Neuron (in vitro differentiated cells): ENCODE measurements around the gene SYT1.
"Not testable (repeated sequence)": the region's sequence is repeated elsewhere in the genome, so short reads cannot be mapped to it uniquely, and the experiment has no call there.

ENCODE experiments used
- H2AFZ ChIP-seq: one replicate; pipeline ENCODE4 v1.6.1; 2013; ENCODE audit warnings: low read depth, mild to moderate bottlenecking, inconsistent platforms, low read length, moderate library complexity
- H3K27me3 ChIP-seq: one replicate; pipeline ENCODE4 v1.6.1; 2013; ENCODE audit warnings: low read length; ENCODE audit not compliant: insufficient read depth
- H3K36me3 ChIP-seq: one replicate; pipeline ENCODE4 v1.6.1; 2013; ENCODE audit warnings: low read length; ENCODE audit not compliant: insufficient read depth
- H3K4me1 ChIP-seq: one replicate; pipeline ENCODE4 v1.6.1; 2013; ENCODE audit warnings: low read length; ENCODE audit not compliant: insufficient read depth
- H3K4me3 ChIP-seq: 2 replicates; pipeline ENCODE4 v1.5.1; 2013; ENCODE audit warnings: mild to moderate bottlenecking, low read length, moderate library complexity
- H3K9me3 ChIP-seq: one replicate; pipeline ENCODE4 v1.6.1; 2013; ENCODE audit warnings: low read length

The SYT1 gene

DNA sequence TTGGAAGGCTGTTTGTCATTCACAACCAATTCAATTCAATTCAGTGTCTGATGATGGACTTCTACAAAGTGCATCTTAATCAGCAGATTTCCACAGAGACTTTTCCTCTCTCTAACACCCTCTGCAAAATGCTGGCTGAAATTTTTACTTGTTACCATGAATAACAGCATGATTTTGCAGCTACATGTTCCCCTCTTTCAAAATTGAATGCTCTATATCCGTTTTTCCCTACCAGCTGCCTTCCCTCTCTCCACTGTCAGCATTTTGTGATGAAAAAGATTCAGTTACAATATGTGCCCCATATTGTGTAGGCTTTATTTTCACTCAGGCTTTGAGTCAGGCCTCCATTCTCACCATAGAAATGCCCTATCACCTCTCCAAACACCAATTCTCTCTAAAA lies 334.6 kb downstream of the SYT1 start:
- no peaks in the 10 kb centered on the region for H3K9me3 ChIP-seq
- no peaks in the 10 kb centered on the region for H3K27me3 ChIP-seq
- H3K4me1 ChIP-seq = peaks cover 19% of the 10 kb centered on the region
- H2AFZ ChIP-seq = no peak overlapping the region
- H3K4me3 ChIP-seq = no peak overlapping the region
- no peaks in the 10 kb centered on the region for H3K36me3 ChIP-seq

DNA sequence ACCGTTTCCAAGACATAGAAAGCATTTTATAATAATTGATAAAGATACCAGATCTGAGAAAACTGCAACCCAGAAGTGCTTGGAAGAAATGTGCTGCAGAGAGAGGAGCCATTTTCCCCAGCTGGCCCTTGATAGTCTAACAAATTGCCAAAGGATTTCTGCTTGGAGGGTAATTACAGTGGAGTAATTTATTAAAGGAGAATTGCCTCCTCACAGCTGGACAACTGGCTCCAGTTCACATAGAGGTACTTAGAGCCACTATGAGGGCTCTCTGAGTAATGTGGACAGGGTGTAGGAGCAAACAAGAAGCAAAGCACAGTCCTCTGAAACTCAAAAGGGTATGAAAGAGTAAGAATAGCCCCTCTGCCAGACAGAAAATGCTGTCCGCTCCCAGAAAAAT lies 335.6 kb downstream of the SYT1 start:
- Histone ChIP-seq H3K9me3 (no peaks in the 10 kb centered on the region), H3K27me3 (no peaks in the 10 kb centered on the region), H2AFZ (no peak overlapping the region), H3K4me1 (peaks cover 19% of the 10 kb centered on the region), H3K36me3 (no peaks in the 10 kb centered on the region), H3K4me3 (no peak overlapping the region)

DNA sequence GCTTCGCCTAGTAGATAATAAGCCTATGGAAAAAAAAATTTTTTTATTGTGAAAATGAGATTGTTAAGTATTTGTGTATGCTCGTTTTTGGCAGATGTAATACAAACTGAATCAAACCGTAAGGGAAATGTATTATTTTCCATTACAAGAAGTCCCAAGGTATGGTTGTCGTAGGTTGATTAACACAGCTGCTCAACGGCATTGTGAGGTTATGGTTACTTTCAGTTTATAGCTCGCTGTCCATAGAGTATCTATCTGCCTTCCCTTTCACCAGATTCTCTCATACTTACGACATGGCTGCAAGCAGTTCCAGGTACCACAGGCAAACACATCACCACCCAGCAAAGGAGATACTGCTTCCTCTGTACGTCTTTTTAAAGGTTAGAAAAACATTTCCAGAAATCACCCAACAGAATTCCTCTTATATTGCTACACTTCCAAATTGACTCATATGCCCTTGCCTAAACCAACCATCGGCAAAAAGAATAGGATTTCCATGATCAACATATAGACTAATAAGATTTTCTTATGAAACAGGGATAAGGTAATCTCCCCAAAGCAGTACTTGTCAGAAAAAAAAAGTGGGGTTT lies 338.6 kb downstream of the SYT1 start:
- H3K27me3 ChIP-seq = no peaks in the 10 kb centered on the region
- H3K4me1 ChIP-seq = peaks cover 17% of the 10 kb centered on the region
- no peak overlapping the region for H3K4me3 ChIP-seq
- no peaks in the 10 kb centered on the region for H3K9me3 ChIP-seq
- no peaks in the 10 kb centered on the region for H3K36me3 ChIP-seq
- no peak overlapping the region for H2AFZ ChIP-seq

- Histone ChIP-seq H3K27me3 (no peaks in the 10 kb centered on the region), H3K4me3 (no peak overlapping the region), H3K4me1 (no peaks in the 10 kb centered on the region), H3K9me3 (no peaks in the 10 kb centered on the region), H2AFZ (no peak overlapping the region), H3K36me3 (no peaks in the 10 kb centered on the region)
Observed at GRCh38 chr12:79206871-79207270, 342.3 kb downstream of the SYT1 start.

DNA sequence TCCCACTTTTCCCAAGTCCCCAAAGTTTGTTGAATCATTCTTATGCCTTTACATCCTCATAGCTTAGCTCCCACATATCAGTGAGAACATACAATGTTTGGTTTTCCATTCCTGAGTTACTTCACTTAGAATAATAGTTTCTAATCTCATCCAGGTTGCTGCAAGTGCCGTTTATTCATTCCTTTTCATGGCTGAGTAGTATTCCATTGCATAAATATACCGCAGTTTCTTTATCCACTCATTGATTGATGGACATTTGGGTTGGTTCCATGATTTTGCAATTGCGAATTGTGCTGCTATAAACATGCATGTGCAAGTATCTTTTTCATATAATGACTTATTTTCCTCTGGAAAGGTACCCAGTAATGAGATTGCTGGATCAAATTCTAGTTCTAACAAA lies 345.8 kb downstream of the SYT1 start:
- not testable (repeated sequence) for H3K36me3 ChIP-seq, H3K4me3 ChIP-seq, H2AFZ ChIP-seq

GRCh38 chr12:79217306-79217705 lies 352.7 kb downstream of the SYT1 start:
- peaks cover 18% of the 10 kb centered on the region for H3K36me3 ChIP-seq
- peaks cover 5% of the 10 kb centered on the region for H3K9me3 ChIP-seq
- no peaks in the 10 kb centered on the region for H3K27me3 ChIP-seq
- no peak overlapping the region for H3K4me3 ChIP-seq
- H3K4me1 ChIP-seq = no peaks in the 10 kb centered on the region
- H2AFZ ChIP-seq = no peak overlapping the region

More for the DNA sequence above, 345.8 kb downstream of the SYT1 start:
- not testable (repeated sequence) for H3K9me3 ChIP-seq, H3K4me1 ChIP-seq, H3K27me3 ChIP-seq

DNA sequence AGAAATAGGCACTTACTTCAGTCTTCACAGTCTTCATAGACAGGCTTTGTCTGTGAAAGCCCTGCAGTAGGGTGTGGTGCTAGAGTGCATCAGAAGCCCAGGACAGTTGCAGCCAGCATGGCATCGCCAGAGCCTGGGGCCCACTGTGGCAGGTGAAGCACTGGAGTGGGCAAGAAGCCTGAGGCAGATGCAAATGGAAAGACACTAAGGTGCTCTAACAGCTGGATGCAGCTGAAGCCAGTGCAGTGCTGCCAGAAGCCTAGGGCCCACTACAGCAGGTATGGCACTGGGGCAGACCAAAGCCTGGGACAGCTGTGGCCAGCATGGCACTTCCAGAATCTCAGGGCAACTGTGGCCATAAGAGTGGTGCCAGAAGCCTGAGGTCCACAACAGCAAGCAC lies 358.6 kb downstream of the SYT1 start:
- H3K9me3 ChIP-seq = peaks cover 16% of the 10 kb centered on the region
- no peak overlapping the region for H2AFZ ChIP-seq
- no peaks in the 10 kb centered on the region for H3K4me1 ChIP-seq
- H3K27me3 ChIP-seq = no peaks in the 10 kb centered on the region
- H3K36me3 ChIP-seq = peaks cover 11% of the 10 kb centered on the region
- no peak overlapping the region for H3K4me3 ChIP-seq

GRCh38 chr12:79223761-79224160 lies 359.2 kb downstream of the SYT1 start:
- no peak overlapping the region for H3K4me3 ChIP-seq
- no peak overlapping the region for H2AFZ ChIP-seq
- no peaks in the 10 kb centered on the region for H3K27me3 ChIP-seq
- H3K4me1 ChIP-seq = no peaks in the 10 kb centered on the region
- H3K9me3 ChIP-seq = peaks cover 16% of the 10 kb centered on the region
- H3K36me3 ChIP-seq = peaks cover 6% of the 10 kb centered on the region

DNA sequence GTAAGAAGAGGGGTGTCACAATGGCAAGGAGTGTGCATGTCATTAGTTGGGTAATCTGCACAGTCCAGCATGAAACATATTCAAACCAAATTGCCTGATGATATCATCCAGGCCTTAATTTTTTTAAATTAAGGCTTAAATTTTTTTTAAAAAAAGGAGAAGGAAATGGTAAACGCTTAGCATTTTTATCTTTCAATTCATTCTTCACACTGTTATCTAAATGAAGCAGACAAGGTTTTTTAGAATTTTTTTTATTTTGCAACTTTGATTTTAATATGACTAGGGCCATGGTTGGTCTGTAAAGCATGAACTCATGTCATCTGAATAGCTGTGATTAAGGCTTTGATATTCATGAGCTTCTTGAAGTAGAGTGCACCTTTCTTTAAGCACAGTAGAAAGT lies 362.5 kb downstream of the SYT1 start:
- peaks cover 2% of the 10 kb centered on the region for H3K36me3 ChIP-seq
- no peak overlapping the region for H3K4me3 ChIP-seq
- H2AFZ ChIP-seq = no peak overlapping the region
- no peaks in the 10 kb centered on the region for H3K27me3 ChIP-seq
- H3K9me3 ChIP-seq = peaks cover 11% of the 10 kb centered on the region
- H3K4me1 ChIP-seq = no peaks in the 10 kb centered on the region

DNA sequence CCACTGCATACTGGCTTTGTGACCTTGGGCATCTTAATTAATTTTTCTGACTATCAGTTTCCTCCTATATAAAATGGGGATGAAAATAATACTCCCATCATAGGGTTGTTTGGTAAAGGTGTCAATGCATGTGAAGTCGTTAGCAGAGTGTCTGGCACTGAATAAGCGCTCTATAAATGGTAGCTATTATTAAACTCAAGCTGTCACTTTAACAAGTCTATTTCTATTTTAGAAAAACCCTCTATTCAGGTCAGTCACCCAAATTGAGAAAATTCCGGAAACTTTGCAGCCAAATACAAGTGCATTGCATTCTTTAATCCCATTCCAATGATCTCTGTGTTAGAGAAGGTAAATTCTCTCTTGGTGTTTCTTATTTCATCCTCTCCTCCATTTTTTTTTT lies 363.1 kb downstream of the SYT1 start:
- H3K27me3 ChIP-seq = no peaks in the 10 kb centered on the region
- H3K4me3 ChIP-seq = no peak overlapping the region
- H2AFZ ChIP-seq = no peak overlapping the region
- H3K36me3 ChIP-seq = peaks cover 2% of the 10 kb centered on the region
- peaks cover 9% of the 10 kb centered on the region for H3K9me3 ChIP-seq
- H3K4me1 ChIP-seq = no peaks in the 10 kb centered on the region

DNA sequence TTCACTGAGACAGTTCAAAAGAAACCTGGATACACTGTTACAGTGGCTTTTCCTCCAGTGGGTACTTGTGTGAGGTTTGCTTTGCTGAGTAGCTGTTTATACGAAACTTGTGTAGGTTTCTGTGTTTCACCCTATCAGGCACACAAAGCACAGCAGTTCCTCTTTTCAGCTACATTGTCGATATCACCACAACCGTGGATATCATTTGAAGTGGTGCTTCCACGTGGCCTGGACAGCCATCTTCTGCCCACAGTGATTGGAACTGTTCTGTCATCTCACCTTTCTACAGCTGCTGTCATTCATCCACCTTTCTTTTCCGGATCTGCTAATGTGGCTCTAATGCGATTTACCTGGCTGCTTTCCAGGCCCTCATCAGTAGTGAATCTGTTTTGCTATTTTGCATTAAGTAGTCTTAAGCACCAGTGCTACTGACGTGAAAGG lies 368.8 kb downstream of the SYT1 start:
- Histone ChIP-seq H3K36me3 (peaks cover 3% of the 10 kb centered on the region), H2AFZ (no peak overlapping the region), H3K9me3 (no peaks in the 10 kb centered on the region), H3K27me3 (no peaks in the 10 kb centered on the region), H3K4me3 (no peak overlapping the region), H3K4me1 (no peaks in the 10 kb centered on the region)

GRCh38 chr12:79236920-79237319 lies 372.3 kb downstream of the SYT1 start:
- Histone ChIP-seq H3K36me3 (peaks cover 3% of the 10 kb centered on the region), H2AFZ (no peak overlapping the region), H3K4me1 (no peaks in the 10 kb centered on the region), H3K27me3 (no peaks in the 10 kb centered on the region), H3K9me3 (no peaks in the 10 kb centered on the region), H3K4me3 (no peak overlapping the region)

- Histone ChIP-seq H2AFZ (no peak overlapping the region), H3K36me3 (peaks cover 3% of the 10 kb centered on the region), H3K9me3 (no peaks in the 10 kb centered on the region), H3K4me3 (no peak overlapping the region), H3K4me1 (no peaks in the 10 kb centered on the region), H3K27me3 (no peaks in the 10 kb centered on the region)
Observed at GRCh38 chr12:79238246-79238645, 373.7 kb downstream of the SYT1 start.

GRCh38 chr12:79247494-79247893 lies 382.9 kb downstream of the SYT1 start:
- no peaks in the 10 kb centered on the region for H3K36me3 ChIP-seq
- no peak overlapping the region for H3K4me3 ChIP-seq
- no peaks in the 10 kb centered on the region for H3K27me3 ChIP-seq
- H3K4me1 ChIP-seq = no peaks in the 10 kb centered on the region
- H3K9me3 ChIP-seq = peaks cover 4% of the 10 kb centered on the region
- no peak overlapping the region for H2AFZ ChIP-seq
